LNCaP clone FGC (cell line): ENCODE results near the gene MAPKAP1.

Experiments
- DNase-seq: peaks from one replicate; pipeline ENCODE4 v3.0.0-alpha.2; 2011; ENCODE audit warnings: low read depth
- H3K4me3 ChIP-seq: 2 replicates; pipeline ENCODE4 v1.5.1; 2011; ENCODE audit warnings: mild to moderate bottlenecking, low read depth, low read length, control low read depth
- CTCF ChIP-seq: IDR thresholded peaks from 2 replicates; pipeline ENCODE4 v1.5.1; 2012; ENCODE audit warnings: mild to moderate bottlenecking; ENCODE audit not compliant: control insufficient read depth, insufficient read depth; ENCODE audit errors: extremely low read depth

The MAPKAP1 gene

GRCh38 chr9:125505988-125506438 lies 201.0 kb downstream of the MAPKAP1 start:
- TF ChIP-seq CTCF = no peak
- H3K4me3 ChIP-seq = no peak overlapping the region
- DNase-seq = no peak

DNA sequence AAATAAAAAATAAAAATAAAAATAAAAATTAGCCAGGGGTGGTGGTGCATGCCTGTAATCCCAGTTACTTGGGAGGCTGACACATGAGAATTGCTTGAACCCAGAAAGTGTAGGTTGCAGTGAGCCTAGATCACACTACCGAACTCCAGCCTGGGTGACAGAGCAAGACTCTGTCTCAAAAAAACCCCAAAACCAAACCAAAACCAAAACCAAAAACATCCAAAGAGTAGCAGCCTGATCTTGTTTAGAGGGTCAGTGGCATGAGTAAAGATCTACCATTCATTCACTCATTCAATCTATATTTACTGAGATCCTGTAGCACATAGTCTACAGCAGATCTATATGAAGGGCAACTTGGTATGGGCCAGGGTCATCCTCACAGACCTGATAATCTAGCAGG lies 202.4 kb downstream of the MAPKAP1 start:
- H3K4me3 ChIP-seq = no peak overlapping the region
- no peak for DNase-seq
- TF ChIP-seq CTCF = no peak

GRCh38 chr9:125497906-125498305 lies 209.1 kb downstream of the MAPKAP1 start:
- no peak for DNase-seq
- no peak for TF ChIP-seq CTCF
- H3K4me3 ChIP-seq = no peak overlapping the region

DNA sequence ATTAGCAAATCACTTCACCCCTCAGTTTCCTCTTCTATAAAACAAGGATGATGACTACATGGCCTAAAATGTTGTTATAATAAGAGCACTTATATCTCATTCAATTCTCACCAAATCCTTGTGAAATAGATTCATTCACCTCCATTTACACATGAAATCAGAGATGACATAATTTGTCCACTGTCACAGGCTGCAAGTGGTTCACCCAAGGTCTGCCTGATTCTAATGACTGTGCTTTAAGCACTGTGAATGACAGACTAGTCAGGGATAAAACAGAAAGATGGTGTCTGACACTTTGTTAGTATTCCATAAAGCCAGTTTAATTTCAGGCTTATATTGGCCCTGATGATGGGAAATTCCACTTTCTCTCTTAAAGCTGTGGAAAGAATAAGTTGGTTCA lies 209.5 kb downstream of the MAPKAP1 start:
- no peak overlapping the region for H3K4me3 ChIP-seq
- TF ChIP-seq CTCF = no peak
- DNase-seq = no peak

- no peak for DNase-seq
- TF ChIP-seq CTCF = no peak
- no peak overlapping the region for H3K4me3 ChIP-seq
These were observed 210.6 kb downstream of the MAPKAP1 start for GRCh38 chr9:125496313-125496834.

DNA sequence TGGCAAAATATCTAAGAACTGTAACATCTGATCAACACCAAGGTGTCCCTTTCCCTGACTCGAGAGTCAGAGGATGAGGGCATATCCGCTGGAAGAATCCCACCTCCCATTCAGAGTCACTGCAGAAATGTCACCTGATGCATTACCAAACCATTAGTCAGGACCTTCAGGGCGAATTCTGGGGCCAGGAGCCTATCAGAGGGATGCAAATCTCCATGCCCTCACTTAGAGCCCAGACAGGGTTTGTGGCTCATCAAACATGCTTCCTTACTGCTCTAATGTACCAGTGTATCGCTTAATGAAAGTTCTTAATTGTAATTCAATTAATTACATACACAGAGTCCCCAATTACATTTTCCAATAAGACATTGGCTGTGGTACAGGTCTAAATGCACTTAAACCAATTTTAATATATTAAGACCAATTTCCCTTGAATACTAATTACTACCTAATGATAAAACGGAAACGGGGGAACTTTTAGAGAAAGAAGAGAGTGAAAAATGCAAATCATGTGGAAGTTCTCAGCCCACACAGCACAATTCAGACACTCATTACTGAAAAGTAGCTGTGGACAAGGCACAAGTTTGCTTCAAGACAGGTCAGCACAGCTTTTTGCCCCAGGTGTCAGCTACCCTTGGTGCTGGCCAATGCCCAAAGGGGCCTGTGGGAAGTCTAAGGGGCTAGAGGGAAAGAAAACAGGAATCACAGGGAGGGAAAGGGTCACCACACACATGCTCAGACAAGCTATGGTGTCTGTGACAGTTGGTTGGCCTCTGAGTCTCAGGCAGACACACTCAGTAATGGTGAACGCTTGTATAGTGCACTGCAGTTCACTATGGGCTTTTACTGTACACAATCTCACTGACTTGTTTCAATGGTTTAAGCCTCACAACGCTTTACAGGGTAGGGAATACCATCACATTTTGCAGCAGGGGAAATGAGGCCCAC lies 211.6 kb downstream of the MAPKAP1 start:
- no peak for DNase-seq
- TF ChIP-seq CTCF = no peak
- no peak overlapping the region for H3K4me3 ChIP-seq

DNA sequence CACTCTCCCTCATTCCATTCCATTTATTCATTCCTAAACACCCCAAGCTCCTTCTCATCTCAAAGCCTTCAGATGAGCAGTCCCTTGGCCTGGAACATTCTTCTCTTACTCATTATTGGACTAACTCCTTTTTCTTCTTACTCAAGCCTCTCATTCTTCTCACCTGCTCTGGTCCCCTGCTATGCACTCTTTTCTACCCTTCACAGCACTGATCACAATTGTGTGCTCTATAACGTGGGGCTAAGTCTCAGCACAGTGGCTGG lies 212.4 kb downstream of the MAPKAP1 start:
- DNase-seq = no peak
- TF ChIP-seq CTCF = no peak
- H3K4me3 ChIP-seq = no peak overlapping the region
